H9 (cell line): ENCODE results near the gene KLK7. TPM values are rescaled to one million over a fixed set of nuclear protein-coding genes. Genes with fewer than 3 reads are reported as not detected.
A peak's percentile ranks its signal among the peaks of the same experiment; 100 is the strongest.

Experiments used
- DNase-seq: peaks from one replicate; pipeline ENCODE4 v3.0.0-alpha.2; 2017
- H2AFZ ChIP-seq: one replicate; pipeline ENCODE4 v1.6.1; 2013; ENCODE audit warnings: mild to moderate bottlenecking, low read length, control low read depth, moderate library complexity
- H2AK5ac ChIP-seq: 2 replicates; pipeline ENCODE4 v1.6.1; 2013; ENCODE audit warnings: low read length, control low read depth, mixed read lengths; ENCODE audit not compliant: insufficient read length
- H2BK120ac ChIP-seq: one replicate; pipeline ENCODE4 v1.6.1; 2013; ENCODE audit warnings: low read depth, mild to moderate bottlenecking, low read length, control low read depth, inconsistent platforms; ENCODE audit not compliant: poor library complexity, severe bottlenecking
- H2BK12ac ChIP-seq: 2 replicates; pipeline ENCODE4 v1.6.1; 2013; ENCODE audit warnings: low read length, control low read depth, mixed read lengths, low read depth; ENCODE audit not compliant: insufficient read length
- H2BK15ac ChIP-seq: 2 replicates; pipeline ENCODE4 v1.6.1; 2013; ENCODE audit warnings: low read depth, low read length, control low read depth
- H2BK20ac ChIP-seq: one replicate; pipeline ENCODE4 v1.6.1; 2013; ENCODE audit warnings: low read depth, mild to moderate bottlenecking, low read length, control low read depth, inconsistent platforms; ENCODE audit not compliant: poor library complexity, severe bottlenecking
- H2BK5ac ChIP-seq: 2 replicates; pipeline ENCODE4 v1.6.1; 2013; ENCODE audit warnings: low read length, control low read depth, mixed read lengths; ENCODE audit not compliant: insufficient read length
- H3K14ac ChIP-seq: 2 replicates; pipeline ENCODE4 v1.6.1; 2013; ENCODE audit warnings: low read length, control low read depth; ENCODE audit not compliant: insufficient read depth
- H3K18ac ChIP-seq: 2 replicates; pipeline ENCODE4 v1.6.1; 2013; ENCODE audit warnings: low read depth, mild to moderate bottlenecking, mixed read lengths, low read length, control low read depth; ENCODE audit not compliant: insufficient read length
- H3K23ac ChIP-seq: 2 replicates; pipeline ENCODE4 v1.6.1; 2013; ENCODE audit warnings: low read length, control low read depth, mixed read lengths, low read depth; ENCODE audit not compliant: insufficient read length
- H3K23me2 ChIP-seq: 2 replicates; pipeline ENCODE4 v1.6.1; 2013; ENCODE audit warnings: low read depth, mild to moderate bottlenecking, mixed read lengths, low read length, control low read depth; ENCODE audit not compliant: insufficient read length, poor library complexity, severe bottlenecking
- H3K27ac ChIP-seq: 2 replicates; pipeline ENCODE4 v1.5.1; 2013; ENCODE audit warnings: low read length, control low read depth, mixed read lengths, low read depth; ENCODE audit not compliant: insufficient read length
- H3K27me3 ChIP-seq: 2 replicates; pipeline ENCODE4 v1.6.1; 2013; ENCODE audit warnings: low read length, control low read depth, inconsistent platforms; ENCODE audit not compliant: insufficient read depth
- H3K4ac ChIP-seq: 2 replicates; pipeline ENCODE4 v1.6.1; 2013; ENCODE audit warnings: low read depth, mild to moderate bottlenecking, control low read depth, inconsistent platforms, low read length, moderate library complexity
- H3K4me1 ChIP-seq: 2 replicates; pipeline ENCODE4 v1.6.1; 2013; ENCODE audit warnings: low read length, control low read depth, inconsistent platforms; ENCODE audit not compliant: insufficient read depth
- H3K4me2 ChIP-seq: 2 replicates; pipeline ENCODE4 v1.6.1; 2013; ENCODE audit warnings: low read length, control low read depth, mixed read lengths; ENCODE audit not compliant: insufficient read length, insufficient read depth
- H3K56ac ChIP-seq: 2 replicates; pipeline ENCODE4 v1.6.1; 2013; ENCODE audit warnings: low read depth, mild to moderate bottlenecking, mixed read lengths, low read length, control low read depth; ENCODE audit not compliant: insufficient read length
- H3K79me1 ChIP-seq: 2 replicates; pipeline ENCODE4 v1.6.1; 2013; ENCODE audit warnings: low read depth, mild to moderate bottlenecking, moderate library complexity, low read length, control low read depth, inconsistent platforms; ENCODE audit not compliant: insufficient read depth, poor library complexity, severe bottlenecking
- H3K79me2 ChIP-seq: 2 replicates; pipeline ENCODE4 v1.6.1; 2013; ENCODE audit warnings: low read length, control low read depth, inconsistent platforms; ENCODE audit not compliant: insufficient read depth
- H3K9ac ChIP-seq: 2 replicates; pipeline ENCODE4 v1.6.1; 2013; ENCODE audit warnings: low read length, control low read depth, mixed read lengths; ENCODE audit not compliant: insufficient read length; ENCODE audit errors: extremely low read depth
- H3K9me3 ChIP-seq: one replicate; pipeline ENCODE4 v1.6.1; 2013; ENCODE audit warnings: low read depth, low read length, inconsistent platforms; ENCODE audit not compliant: control insufficient read depth
- H3T11ph ChIP-seq: one replicate; pipeline ENCODE4 v1.6.1; 2013; ENCODE audit warnings: mild to moderate bottlenecking, low read length, control low read depth, inconsistent platforms
- H4K20me1 ChIP-seq: one replicate; pipeline ENCODE4 v1.6.1; 2013; ENCODE audit not compliant: control insufficient read depth, insufficient read length, insufficient read depth
- H4K5ac ChIP-seq: 2 replicates; pipeline ENCODE4 v1.6.1; 2013; ENCODE audit warnings: low read depth, mild to moderate bottlenecking, mixed read lengths, low read length, control low read depth; ENCODE audit not compliant: insufficient read length
- H4K8ac ChIP-seq: replicated peaks from 2 replicates; pipeline ENCODE4 v1.6.1; 2013; ENCODE audit warnings: low read length, control low read depth, mixed read lengths, low read depth; ENCODE audit not compliant: insufficient read length
- H4K91ac ChIP-seq: 2 replicates; pipeline ENCODE4 v1.6.1; 2013; ENCODE audit warnings: low read depth, mild to moderate bottlenecking, moderate library complexity, mixed read lengths, low read length, control low read depth; ENCODE audit not compliant: insufficient read length
- H3K27ac Mint-ChIP-seq, 3 experiments: 2 replicates in 2 of 3; 3 replicates in 1 of 3; pipeline ENCODE4 v1.8.0; 2020 to 2021; ENCODE audit warnings: mixed read lengths in 3 of 3, mild to moderate bottlenecking in 1 of 3, moderate library complexity in 1 of 3
- H3K27me3 Mint-ChIP-seq: 2 replicates; pipeline ENCODE4 v1.8.0; 2021; ENCODE audit warnings: low read depth, mild to moderate bottlenecking, moderate library complexity, mixed read lengths
- H3K36me3 Mint-ChIP-seq, 3 experiments: 2 replicates in 2 of 3; 3 replicates in 1 of 3; pipeline ENCODE4 v1.8.0; 2020 to 2021; ENCODE audit warnings: low read depth in 3 of 3, mixed read lengths in 3 of 3; ENCODE audit not compliant: insufficient read depth in 1 of 3
- H3K4me1 Mint-ChIP-seq, 2 experiments: 2 replicates each; pipeline ENCODE4 v1.8.0; 2020; ENCODE audit warnings: mixed read lengths in 2 of 2
- H3K4me3 Mint-ChIP-seq, 2 experiments: 2 replicates in 1 of 2; 3 replicates in 1 of 2; pipeline ENCODE4 v1.8.0; 2020 to 2021; ENCODE audit warnings: mild to moderate bottlenecking in 2 of 2, mixed read lengths in 2 of 2, moderate library complexity in 1 of 2
- H3K9me3 Mint-ChIP-seq, 2 experiments: 2 replicates in 1 of 2; 3 replicates in 1 of 2; pipeline ENCODE4 v1.8.0; 2020; ENCODE audit warnings: mild to moderate bottlenecking in 2 of 2, mixed read lengths in 2 of 2, moderate library complexity in 1 of 2
- WGBS: extraction: QIAGEN DNeasy Blood & Tissue Kit; methylation state at CpG from one replicate; pipeline ENCODE4 v1.1.7; 2013; ENCODE audit warnings: missing lambda C conversion rate, low lambda C conversion rate, mixed read lengths; ENCODE audit not compliant: insufficient read length; ENCODE audit errors: extremely low coverage; 5-methylcytosine and 5-hydroxymethylcytosine counted together
- total RNA-seq: library from RNA; stranded (reverse); gene quantifications from 2 replicates; pipeline ENCODE4 v1.2.1, GENCODE V29; 2021
- TF ChIP-seq, protein P1 (sequence below): fragments of 200-600 bp; sonication (generic); conservative IDR thresholded peaks from 3 replicates; pipeline ENCODE4 v1.8.0; 2021; ENCODE audit warnings: antibody characterized with exemption, mild to moderate bottlenecking

KLK7 gene
- total RNA-seq, 1 experiment from 2014 or later = 0.52 TPM

DNA sequence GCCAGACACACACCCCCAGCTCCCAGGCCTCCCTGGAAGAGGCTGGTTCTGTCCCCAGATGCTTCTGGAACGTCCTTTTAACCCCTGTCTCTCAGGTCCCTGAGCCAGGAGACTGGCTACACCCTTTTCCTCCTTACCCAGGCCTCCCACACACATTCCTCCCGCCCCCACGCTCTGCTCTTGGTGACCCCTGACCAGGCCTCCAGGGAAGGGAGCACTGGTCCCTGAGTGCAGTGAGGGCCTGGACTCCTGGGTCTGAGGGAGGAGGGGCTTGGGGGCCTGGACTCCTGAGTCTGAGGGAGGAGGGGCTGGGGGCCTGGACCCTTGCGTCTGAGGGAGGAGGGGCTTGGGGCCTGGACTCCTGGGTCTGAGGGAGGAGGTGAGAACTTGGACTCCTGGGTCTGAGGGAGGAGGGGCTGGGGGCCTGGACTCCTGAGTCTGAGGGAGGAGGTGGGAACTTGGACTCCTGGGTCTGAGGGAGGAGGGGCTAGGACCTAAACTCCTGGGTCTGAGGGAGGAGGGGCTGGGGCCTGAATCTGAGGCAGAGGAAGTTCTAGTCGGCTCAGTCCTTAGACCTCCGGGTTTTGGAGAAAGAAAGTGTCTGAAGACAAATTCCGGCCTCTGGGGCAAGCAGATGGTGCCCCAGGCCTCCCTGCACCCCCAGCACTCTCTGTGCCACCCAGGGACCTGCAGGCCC is 14.9 kb downstream of the KLK7 start:
- H3K27me3 ChIP-seq = no peaks in the 10 kb centered on the region
- H4K91ac ChIP-seq = no peak overlapping the region
- H3K23ac ChIP-seq = no peak overlapping the region
- H3K4ac ChIP-seq = no peak overlapping the region
- no peak for DNase-seq
- no peak overlapping the region for H3K4me2 ChIP-seq
- Mint-ChIP-seq H3K36me3 (no peaks in the 10 kb centered on the region), H3K27ac (no peak overlapping the region), H3K27me3 (peaks cover 19% of the 10 kb centered on the region), H3K9me3 (no peaks in the 10 kb centered on the region), H3K4me1 (peaks cover 12 to 35% of the 10 kb centered on the region in 2 experiments), H3K4me3 (no peak overlapping the region)
- no peaks in the 10 kb centered on the region for H4K20me1 ChIP-seq
- no peak overlapping the region for H3K9ac ChIP-seq
- H4K5ac ChIP-seq = no peak overlapping the region
- no peaks in the 10 kb centered on the region for H3K79me1 ChIP-seq
- no peak overlapping the region for H3K56ac ChIP-seq
- no peak overlapping the region for H3K27ac ChIP-seq
- no CpG with 5 or more reads among the region's 7 CpGs for WGBS
- H3K4me1 ChIP-seq = peaks cover 3% of the 10 kb centered on the region; the same call in 1 of the 2 replicates
- H3T11ph ChIP-seq = no peak overlapping the region
- no peak overlapping the region for H2AK5ac ChIP-seq
- H2BK120ac ChIP-seq = no peak overlapping the region
- no peaks in the 10 kb centered on the region for H3K79me2 ChIP-seq
- H2BK20ac ChIP-seq = no peak overlapping the region
- H3K14ac ChIP-seq = no peak overlapping the region
- H2BK5ac ChIP-seq = no peak overlapping the region
- TF ChIP-seq, protein P1, sequence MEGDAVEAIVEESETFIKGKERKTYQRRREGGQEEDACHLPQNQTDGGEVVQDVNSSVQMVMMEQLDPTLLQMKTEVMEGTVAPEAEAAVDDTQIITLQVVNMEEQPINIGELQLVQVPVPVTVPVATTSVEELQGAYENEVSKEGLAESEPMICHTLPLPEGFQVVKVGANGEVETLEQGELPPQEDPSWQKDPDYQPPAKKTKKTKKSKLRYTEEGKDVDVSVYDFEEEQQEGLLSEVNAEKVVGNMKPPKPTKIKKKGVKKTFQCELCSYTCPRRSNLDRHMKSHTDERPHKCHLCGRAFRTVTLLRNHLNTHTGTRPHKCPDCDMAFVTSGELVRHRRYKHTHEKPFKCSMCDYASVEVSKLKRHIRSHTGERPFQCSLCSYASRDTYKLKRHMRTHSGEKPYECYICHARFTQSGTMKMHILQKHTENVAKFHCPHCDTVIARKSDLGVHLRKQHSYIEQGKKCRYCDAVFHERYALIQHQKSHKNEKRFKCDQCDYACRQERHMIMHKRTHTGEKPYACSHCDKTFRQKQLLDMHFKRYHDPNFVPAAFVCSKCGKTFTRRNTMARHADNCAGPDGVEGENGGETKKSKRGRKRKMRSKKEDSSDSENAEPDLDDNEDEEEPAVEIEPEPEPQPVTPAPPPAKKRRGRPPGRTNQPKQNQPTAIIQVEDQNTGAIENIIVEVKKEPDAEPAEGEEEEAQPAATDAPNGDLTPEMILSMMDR = no peak
- H2AFZ ChIP-seq = no peak overlapping the region
- peak overlapping the region; percentile 58 for H3K18ac ChIP-seq
- H2BK12ac ChIP-seq = no peak overlapping the region
- H2BK15ac ChIP-seq = no peak overlapping the region
- no peaks in the 10 kb centered on the region for H3K9me3 ChIP-seq
- no peaks in the 10 kb centered on the region for H3K23me2 ChIP-seq
- H4K8ac ChIP-seq = no peak overlapping the region
